Ishikawa (cell line): ENCODE data around the gene CPXM1.

Experiments
- CEBPB ChIP-seq: IDR thresholded peaks from 2 replicates; pipeline ENCODE4 v1.6.1; 2012
- CREB1 ChIP-seq: IDR thresholded peaks from 2 replicates; pipeline ENCODE4 v1.6.1; 2012; ENCODE audit warnings: low read depth
- EGR1 ChIP-seq: IDR thresholded peaks from 2 replicates; pipeline ENCODE4 v1.6.1; 2012
- EP300 ChIP-seq: IDR thresholded peaks from 2 replicates; pipeline ENCODE4 v1.6.1; 2012; ENCODE audit warnings: borderline replicate concordance
- FOXM1 ChIP-seq: IDR thresholded peaks from 2 replicates; pipeline ENCODE4 v1.6.1; 2012; ENCODE audit warnings: low read depth, borderline replicate concordance
- NFIC ChIP-seq: IDR thresholded peaks from 2 replicates; pipeline ENCODE4 v1.6.1; 2012
- RAD21 ChIP-seq: IDR thresholded peaks from 2 replicates; pipeline ENCODE4 v1.6.1; 2012; ENCODE audit warnings: low read depth
- TAF1 ChIP-seq: IDR thresholded peaks from 2 replicates; pipeline ENCODE4 v1.6.1; 2012; ENCODE audit warnings: low read depth, mild to moderate bottlenecking
- TCF12 ChIP-seq: IDR thresholded peaks from 2 replicates; pipeline ENCODE4 v1.6.1; 2012; ENCODE audit warnings: low read depth
- TEAD4 ChIP-seq: IDR thresholded peaks from 2 replicates; pipeline ENCODE4 v1.6.1; 2012
- YY1 ChIP-seq: IDR thresholded peaks from 2 replicates; pipeline ENCODE4 v1.6.1; 2012; ENCODE audit warnings: low read depth
- ZBTB7A ChIP-seq: IDR thresholded peaks from 2 replicates; pipeline ENCODE4 v1.6.1; 2012; ENCODE audit warnings: low read depth
- TF ChIP-seq, protein P1 (sequence below): IDR thresholded peaks from 2 replicates; pipeline ENCODE4 v1.6.1; 2012
- TF ChIP-seq, protein P2 (sequence below): IDR thresholded peaks from 2 replicates; pipeline ENCODE4 v1.6.1; 2012; ENCODE audit warnings: low read depth, mild to moderate bottlenecking
- TF ChIP-seq, protein P3 (sequence below): IDR thresholded peaks from 2 replicates; pipeline ENCODE4 v1.6.1; 2012

The CPXM1 gene

DNA sequence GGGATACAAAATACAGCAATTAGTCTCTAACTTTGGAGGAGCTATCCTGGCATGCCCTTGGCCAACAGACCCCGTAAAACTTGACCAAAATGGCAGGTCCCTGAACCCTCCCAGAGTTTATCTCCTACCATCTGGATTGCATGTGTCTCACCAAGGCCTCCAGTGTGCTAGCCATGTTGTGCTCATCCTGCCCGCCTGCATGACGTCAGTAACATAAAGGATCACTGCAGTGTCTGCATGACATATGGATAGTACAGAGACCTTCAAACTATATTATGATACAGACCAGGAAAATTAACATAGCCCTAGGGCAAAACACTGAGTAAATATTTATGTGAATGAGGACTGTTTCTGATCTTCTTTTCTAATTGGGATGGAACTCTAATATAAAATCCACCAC lies 25.3 kb downstream of the CPXM1 start:
- TF ChIP-seq TEAD4 (no peak), EGR1 (no peak), YY1 (no peak), FOXM1 (no peak), CEBPB (no peak), NFIC (no peak), TAF1 (no peak), EP300 (no peak), TCF12 (no peak), ZBTB7A (no peak), RAD21 (no peak), CREB1 (no peak)
- TF ChIP-seq, protein P1, sequence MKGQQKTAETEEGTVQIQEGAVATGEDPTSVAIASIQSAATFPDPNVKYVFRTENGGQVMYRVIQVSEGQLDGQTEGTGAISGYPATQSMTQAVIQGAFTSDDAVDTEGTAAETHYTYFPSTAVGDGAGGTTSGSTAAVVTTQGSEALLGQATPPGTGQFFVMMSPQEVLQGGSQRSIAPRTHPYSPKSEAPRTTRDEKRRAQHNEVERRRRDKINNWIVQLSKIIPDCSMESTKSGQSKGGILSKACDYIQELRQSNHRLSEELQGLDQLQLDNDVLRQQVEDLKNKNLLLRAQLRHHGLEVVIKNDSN = no peak
- TF ChIP-seq, protein P2, sequence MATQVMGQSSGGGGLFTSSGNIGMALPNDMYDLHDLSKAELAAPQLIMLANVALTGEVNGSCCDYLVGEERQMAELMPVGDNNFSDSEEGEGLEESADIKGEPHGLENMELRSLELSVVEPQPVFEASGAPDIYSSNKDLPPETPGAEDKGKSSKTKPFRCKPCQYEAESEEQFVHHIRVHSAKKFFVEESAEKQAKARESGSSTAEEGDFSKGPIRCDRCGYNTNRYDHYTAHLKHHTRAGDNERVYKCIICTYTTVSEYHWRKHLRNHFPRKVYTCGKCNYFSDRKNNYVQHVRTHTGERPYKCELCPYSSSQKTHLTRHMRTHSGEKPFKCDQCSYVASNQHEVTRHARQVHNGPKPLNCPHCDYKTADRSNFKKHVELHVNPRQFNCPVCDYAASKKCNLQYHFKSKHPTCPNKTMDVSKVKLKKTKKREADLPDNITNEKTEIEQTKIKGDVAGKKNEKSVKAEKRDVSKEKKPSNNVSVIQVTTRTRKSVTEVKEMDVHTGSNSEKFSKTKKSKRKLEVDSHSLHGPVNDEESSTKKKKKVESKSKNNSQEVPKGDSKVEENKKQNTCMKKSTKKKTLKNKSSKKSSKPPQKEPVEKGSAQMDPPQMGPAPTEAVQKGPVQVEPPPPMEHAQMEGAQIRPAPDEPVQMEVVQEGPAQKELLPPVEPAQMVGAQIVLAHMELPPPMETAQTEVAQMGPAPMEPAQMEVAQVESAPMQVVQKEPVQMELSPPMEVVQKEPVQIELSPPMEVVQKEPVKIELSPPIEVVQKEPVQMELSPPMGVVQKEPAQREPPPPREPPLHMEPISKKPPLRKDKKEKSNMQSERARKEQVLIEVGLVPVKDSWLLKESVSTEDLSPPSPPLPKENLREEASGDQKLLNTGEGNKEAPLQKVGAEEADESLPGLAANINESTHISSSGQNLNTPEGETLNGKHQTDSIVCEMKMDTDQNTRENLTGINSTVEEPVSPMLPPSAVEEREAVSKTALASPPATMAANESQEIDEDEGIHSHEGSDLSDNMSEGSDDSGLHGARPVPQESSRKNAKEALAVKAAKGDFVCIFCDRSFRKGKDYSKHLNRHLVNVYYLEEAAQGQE = no peak
- TF ChIP-seq, protein P3, sequence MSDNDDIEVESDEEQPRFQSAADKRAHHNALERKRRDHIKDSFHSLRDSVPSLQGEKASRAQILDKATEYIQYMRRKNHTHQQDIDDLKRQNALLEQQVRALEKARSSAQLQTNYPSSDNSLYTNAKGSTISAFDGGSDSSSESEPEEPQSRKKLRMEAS = no peak

DNA sequence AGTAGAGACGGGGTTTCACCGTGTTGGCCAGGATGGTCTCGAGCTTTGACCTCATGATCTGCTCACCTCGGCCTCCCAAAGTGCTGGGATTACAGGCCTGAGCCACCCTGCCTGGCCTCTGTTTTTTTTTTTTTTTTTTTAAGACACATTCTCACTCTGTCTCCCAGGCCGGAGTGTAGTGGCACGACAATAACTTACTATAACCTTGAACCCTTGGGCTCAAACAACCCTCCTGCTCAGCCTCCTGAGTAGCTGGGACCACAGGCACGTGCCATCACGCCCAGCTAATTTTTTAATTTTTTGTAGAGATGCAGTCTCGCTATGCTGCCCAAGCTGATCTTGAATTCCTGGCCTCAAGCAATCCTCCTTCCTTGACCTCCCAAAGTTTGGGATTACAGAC lies 26.6 kb downstream of the CPXM1 start:
- TF ChIP-seq, protein P1 = no peak
- no peak for TF ChIP-seq EP300
- no peak for TF ChIP-seq RAD21
- TF ChIP-seq ZBTB7A = no peak
- TF ChIP-seq CREB1 = no peak
- no peak for TF ChIP-seq NFIC
- no peak for TF ChIP-seq EGR1
- TF ChIP-seq FOXM1 = no peak
- no peak for TF ChIP-seq TCF12
- no peak for TF ChIP-seq YY1
- no peak for TF ChIP-seq TEAD4
- TF ChIP-seq, protein P3 = no peak
- no peak for TF ChIP-seq CEBPB
- TF ChIP-seq, protein P2 = no peak
- no peak for TF ChIP-seq TAF1

DNA sequence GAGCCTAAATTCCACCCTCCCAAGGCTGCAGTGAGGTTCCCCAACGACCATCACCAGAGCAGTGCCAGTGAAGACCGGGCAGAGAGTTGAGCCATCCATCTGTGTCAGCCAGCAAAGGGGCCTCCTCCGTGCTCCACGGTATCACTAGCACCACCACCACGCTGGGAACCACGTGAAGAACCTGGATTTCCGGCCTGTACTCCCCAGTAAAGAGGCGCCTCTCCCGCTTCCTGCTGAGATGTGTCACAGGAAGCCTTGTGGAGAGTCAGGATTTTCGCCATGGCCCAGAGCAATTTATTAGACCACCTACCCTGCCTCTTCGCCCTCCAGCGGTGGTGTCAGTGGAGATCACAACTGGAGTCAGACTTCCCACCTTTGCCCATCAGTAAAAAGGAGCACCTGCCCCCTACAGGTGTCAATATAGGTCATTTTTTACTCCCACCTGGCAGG lies 28.8 kb downstream of the CPXM1 start:
- TF ChIP-seq CEBPB (no peak), NFIC (no peak), RAD21 (no peak), YY1 (no peak), EP300 (no peak)

DNA sequence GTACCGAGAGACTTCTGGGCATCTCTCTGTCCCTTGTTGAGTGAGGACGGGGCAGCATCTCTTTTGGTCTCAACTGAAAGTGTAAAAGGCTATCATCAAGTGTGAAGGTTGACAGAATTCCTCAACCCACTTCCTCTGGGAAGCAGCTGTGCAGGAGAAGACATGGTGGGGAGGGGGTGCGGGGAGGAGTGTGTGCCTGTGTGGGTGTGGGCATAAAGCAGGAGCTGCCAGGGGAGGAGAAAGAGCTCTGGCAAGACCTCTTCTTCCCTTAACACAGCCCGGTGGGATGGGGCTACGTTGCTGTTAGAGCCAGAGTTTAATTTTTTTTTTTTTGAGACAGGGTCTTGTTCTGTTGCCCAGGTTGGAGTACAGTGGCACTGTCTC lies 31.8 kb downstream of the CPXM1 start:
- TF ChIP-seq TAF1 = no peak

DNA sequence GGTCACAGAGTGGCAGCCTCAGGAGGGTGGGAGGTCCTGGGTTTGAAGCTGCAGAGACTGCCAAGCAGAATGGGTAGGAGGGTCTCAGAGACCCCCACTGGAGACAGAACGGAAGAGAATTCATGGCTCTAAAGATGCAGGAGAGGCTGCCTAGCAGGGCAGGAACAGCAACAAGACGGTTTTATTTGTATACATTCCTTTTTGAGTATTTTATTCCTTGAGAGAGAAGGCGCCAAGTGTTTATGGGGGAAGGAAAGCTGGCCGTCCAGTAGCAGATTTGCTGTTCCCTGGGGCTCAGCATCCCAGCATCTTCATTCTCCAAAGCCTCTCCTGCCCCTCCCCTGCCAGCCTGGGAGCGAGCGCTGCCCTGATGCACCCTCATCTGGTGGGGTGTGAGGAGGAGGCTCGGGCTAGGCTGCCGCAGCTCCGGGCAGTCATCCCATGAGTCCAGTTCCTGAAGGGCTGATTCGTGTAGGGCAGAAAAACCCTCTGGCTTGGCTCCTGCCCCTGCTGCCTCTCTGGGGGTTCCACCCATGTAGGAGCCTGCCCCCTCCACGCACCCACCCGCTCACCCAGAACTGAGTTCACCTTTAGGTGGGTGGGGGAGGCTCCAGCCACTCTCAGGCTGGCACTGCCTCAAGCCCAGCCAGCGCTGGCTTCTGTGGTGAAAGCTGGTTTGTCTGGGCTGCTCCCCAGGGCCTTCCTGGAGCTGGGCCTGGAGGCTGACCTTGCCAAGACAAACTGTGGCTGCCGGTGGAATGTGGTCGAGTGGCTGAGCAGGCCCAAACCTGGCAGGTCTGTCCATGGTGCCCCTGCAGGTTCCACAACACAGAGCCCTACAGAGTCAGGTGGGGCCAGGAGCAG lies 32.4 kb downstream of the CPXM1 start:
- TF ChIP-seq EGR1 (peak; percentile 46; the same call in 1 of the 2 replicates), TEAD4 (peak; percentile 92), CREB1 (no peak), TAF1 (no peak), RAD21 (no peak; the same call in 1 of the 2 replicates), FOXM1 (no peak), EP300 (peak; percentile 58; the same call in 1 of the 2 replicates), YY1 (0 out of 2 replicates have a peak, but pooled peaks have one; percentile 38), ZBTB7A (0 out of 2 replicates have a peak, but pooled peaks have one; percentile 6), NFIC (peak; percentile 98), TCF12 (peak; percentile 89), CEBPB (no peak)
- TF ChIP-seq, protein P1 = peak; percentile 57
- TF ChIP-seq, protein P2 = peak; percentile 54
- TF ChIP-seq, protein P3 = peak; percentile 67
